SIG-M5 treated with dmso at 0.1 percent for 504 hours (cell line): ENCODE measurements around the gene SORCS2.

Experiments
- DNase-seq: peaks from one replicate; lab custom pipeline; 2025; ENCODE audit not compliant: unreplicated experiment; lab: John Stamatoyannopoulos, UW

Gene SORCS2

GRCh38 chr4:7241597-7242125 lies 49.3 kb downstream of the SORCS2 start:
- DNase-seq = no peak

DNA sequence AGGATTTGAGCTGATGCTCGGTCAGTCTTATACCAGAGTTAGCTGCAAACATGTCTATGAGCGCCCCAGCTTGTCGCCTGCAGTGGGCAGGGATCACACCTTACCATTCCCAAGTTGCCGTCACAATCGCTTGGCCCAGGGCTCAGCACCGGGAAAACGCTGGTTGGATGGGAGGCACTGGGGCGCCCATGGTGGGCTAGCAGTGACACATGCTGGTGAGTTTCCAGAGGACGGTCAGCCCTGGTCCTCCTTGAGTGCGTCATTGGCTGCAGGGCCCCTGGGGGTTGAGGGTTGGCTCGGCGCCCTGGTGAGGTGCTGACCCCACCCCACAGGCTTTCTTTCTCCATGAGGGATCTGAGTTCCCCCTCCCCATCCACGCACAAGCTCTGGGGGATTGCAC lies 50.4 kb downstream of the SORCS2 start:
- no peak for DNase-seq

DNA sequence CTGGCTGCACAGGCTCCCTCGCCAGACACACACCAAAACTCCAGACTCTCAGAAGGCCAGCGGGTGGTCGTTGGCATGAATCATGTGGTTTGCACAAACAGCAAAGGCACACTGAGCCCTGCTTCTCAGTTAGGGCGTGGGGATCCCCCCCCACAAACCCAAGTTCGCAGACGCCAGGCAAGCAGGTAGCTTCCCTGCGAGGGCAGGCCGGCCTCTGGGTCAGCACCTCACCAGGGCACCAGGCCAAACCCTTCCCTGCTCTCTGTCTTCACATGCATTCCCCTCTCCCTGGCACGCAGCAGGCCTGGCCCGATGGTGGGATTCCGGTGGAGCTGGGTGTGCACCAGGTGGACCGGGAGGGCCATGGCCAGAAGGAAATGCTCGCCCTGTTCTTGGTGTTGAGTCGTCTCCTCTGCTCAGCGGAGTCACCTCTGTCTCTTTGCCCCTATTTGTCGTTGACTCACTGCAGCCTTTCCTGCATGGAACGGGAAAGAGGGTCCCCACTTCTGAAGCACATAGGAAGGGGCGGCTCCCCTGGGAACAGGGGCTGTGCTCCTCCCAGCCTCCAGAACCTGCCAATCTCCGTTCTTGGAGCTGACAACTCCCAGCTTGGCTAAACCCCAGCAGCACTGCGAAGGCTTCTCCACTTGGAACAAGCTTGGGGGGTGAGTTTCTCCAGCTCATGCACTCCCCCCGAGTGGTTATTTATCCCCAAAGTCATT lies 51.4 kb downstream of the SORCS2 start:
- DNase-seq = no peak

DNA sequence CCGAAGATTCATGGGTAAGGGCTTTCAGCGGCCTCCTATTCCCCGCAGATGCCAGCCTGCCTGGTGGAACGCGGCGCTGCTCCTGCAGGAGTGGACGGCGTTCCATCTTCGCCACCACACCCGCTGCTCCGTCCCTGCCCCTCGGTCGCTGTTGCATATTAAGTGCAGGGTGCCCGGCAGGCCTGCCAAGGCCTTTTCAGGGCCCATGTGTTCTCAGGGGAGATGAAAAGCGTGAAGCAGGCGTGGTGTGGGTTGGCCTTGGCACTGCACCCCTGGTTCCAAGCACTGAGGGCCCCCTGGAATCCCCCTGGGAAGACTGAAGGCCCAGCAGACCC lies 52.0 kb downstream of the SORCS2 start:
- no peak for DNase-seq

- no peak for DNase-seq
Measured at GRCh38 chr4:7244751-7245320, 52.5 kb downstream of the SORCS2 start.

DNA sequence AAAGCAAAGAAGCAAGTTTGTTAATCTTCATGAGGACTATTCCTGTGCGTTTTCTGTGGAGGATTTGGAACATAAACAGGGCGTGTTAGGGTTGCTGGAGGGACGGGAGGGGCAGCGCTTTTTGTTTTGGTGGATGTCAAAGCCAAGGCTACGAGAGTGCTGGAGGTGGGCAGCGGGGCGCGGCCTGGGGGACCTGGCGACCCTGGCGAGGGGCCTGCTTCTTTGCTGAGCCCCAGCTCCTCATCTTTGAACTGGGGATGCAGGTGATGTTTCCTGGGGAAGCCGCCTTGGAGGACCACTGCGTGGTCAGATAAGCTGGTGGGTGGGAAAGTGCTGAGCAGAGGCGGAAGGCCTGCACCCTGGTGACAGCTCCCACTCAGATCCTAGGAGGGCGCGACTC lies 55.2 kb downstream of the SORCS2 start:
- DNase-seq = no peak

GRCh38 chr4:7247946-7248345 lies 55.6 kb downstream of the SORCS2 start:
- no peak for DNase-seq

DNA sequence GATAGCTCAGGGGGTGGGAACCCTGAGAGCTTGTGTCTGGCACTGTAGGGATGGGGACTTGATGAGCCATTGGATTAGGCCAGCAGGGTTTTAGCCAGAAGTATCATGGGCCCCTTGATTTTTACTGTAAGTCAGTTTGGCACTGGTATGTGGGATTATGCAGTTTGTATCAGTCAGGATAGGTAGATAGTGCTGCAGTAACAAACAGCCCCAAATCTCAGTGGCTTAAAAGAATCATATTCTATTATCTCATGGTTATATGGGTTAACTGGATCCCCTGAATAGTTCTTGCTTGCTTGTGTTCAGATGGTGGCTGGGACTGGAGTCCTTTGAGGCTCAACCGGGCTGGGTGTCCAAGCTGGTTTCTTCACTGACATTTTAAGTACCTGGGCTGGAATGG lies 56.5 kb downstream of the SORCS2 start:
- DNase-seq = no peak

GRCh38 chr4:7251321-7251720 lies 59.0 kb downstream of the SORCS2 start:
- DNase-seq = no peak

GRCh38 chr4:7252051-7252450 lies 59.7 kb downstream of the SORCS2 start:
- DNase-seq = no peak

GRCh38 chr4:7252510-7253340 lies 60.4 kb downstream of the SORCS2 start:
- no peak for DNase-seq

- no peak for DNase-seq
Measured at GRCh38 chr4:7253341-7253700, 61.0 kb downstream of the SORCS2 start.

DNA sequence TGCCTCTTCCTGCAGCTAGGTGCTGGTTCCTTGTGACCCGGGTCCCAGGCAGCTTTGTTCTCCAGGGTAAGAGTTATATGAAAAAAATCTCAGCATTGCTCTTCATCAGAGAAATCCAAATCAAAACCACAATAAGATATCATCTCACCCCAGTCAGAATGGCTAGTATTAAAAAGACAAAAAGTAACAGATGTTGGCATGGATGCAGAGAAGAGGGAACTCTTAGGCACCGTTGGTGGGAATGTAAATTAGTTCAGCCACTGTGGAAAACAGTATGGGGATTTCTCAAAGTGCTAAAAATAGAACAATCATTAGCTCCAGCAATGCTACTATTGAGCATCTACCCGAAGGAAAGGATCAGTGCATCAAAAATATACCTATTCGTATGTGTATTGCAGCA lies 61.5 kb downstream of the SORCS2 start:
- no peak for DNase-seq

DNA sequence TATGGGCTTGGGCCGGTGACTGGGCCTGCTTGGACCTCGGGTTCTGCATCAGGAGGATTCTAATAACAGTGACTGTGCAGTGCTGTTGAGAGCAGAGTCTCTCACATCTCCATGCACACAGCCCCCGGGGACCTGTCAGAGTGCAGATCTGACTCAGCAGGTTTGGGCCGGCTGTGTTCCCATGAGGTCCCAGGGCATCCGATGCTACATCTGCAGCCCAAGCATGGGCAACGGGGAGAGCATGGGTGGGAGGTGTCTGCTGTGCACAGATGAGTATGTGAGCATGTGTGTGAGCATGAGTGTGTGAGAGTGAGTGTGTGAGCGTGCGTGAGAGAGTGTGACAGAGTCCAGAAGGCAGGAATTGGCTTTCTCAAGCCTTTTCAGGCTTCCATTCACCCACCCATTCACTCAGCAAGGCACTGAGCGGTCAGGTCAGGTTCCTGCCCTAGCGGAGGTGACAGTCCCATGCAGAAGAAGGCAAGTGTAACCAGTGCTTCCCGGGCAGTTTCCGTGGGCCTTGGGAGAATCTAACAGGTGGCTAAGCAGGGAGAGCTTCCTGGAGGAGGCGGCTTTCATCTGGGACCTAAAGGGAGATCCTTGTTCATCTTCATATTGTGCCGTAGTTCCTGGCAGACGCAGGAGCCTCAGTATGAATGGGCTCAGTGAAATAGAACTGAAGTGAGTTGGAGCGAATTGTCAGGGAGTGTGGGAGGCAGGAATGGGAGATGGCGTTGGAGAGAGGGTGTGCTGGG lies 62.6 kb downstream of the SORCS2 start:
- no peak for DNase-seq

GRCh38 chr4:7255488-7255881 lies 63.1 kb downstream of the SORCS2 start:
- no peak for DNase-seq

DNA sequence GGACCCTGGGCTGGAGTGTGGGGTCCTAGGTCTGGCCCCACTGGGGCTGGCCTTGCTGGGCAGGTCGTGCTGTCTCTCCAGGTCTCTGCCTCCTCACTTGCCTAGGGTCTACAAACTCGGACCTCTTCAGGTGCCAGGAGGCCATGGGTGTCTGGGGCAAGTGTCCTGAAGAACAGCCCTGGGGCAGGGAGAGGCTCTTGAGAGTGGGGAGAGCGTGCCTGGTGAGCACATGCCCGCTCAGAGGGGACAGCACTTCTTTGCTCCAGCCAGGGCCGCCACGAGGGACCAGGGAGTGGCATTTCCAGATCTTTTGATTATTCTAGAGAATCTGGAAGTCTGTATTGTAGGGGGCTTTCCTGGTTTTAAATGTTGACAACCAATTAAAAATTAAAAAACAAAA lies 63.7 kb downstream of the SORCS2 start:
- no peak for DNase-seq

DNA sequence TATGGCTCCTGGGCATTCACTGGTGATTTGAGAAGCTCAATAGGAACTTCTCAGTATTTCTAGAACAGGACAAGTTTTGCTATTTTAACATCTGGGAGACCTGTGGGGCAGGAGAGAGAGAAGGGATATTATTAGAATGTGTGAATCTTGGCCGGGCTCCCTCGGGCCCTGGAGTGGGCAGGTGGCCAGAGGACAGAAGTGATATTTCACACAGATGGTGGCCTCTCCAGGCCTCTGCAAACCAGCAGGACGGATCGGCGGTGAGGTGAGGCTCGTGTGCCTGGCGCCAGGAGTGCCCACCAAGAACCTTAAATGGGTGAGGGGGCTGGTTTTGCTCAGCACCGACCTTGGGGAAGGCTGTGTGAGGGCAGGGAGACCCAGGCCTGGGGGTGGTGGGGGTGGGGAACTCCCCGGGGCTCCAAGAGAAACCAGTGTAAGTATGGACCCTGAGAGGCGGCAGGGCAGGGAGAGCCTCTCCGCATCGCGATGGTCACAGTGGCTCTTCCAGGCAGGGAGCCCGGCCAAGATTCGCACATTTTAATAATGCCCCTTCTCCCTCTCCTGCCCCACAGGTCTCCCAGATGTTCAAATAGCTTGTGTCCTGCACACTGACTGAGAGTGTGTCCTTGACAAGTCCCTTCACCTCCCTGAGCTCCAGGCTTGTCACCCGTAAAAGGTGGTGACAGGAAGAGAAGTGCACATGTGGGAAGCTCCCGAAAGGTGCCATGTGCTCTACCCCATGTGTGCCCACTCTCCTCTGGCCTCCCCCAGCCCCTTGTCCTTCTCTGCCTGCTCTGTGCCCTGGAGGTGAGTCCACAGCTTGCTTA lies 64.9 kb downstream of the SORCS2 start:
- DNase-seq = no peak

DNA sequence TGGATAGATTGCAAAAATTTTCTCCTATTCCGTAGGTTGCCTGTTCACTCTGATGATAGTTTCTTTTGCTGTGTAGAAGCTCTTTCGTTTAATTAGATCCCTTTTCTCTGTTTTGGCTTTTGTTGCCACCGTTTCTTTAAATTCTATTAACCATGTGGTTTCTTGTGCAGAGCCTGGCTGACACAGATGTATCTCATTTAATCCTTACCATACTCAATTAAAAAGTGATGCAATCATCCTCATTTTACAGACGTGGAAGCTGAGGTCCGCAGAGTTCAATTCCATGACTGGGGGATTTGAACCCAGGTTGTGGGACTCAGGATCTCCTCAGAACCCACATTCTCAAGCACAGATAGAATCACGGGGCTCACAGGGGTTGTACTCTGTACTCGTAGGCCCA lies 66.7 kb downstream of the SORCS2 start:
- no peak for DNase-seq

GRCh38 chr4:7260569-7260968 lies 68.2 kb downstream of the SORCS2 start:
- DNase-seq = no peak

DNA sequence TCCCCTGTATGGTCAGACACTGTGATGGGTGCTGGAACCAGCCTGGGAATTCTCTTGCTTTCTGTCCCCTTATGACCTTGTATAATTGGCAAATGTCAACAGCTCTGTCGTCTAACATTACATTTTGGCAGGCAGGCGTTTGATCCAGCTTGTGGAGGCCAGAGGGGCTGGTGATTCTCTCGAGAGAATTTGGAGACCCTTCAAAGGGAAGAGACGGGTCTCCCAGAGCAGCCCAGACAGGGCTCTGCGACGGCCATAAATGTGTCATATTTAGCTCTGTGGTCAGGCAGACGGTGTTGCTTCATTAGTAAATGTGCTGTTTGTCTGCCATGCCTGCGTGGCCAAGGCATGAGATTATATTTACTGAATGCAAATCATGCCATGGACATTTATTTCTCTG lies 68.7 kb downstream of the SORCS2 start:
- DNase-seq = no peak

DNA sequence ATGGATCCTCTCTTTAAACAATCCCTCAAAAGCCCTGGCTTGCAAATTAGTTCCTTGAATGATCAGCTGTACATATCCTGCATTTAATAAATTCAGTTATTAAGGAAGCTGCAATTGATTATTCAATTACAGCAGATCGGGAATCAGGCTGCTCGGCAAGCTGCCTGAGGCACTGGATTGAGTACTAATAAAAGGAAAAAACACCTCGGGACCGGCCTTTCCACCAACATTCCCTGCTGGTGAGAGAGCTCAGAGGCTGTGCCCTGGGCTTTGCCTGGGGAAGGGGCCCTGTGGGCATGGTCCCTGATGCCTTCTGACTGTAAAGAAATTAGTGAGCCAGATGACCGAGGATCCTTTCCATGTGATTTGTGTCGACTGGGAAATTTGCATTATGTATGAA lies 69.2 kb downstream of the SORCS2 start:
- DNase-seq = no peak
